Keratinocyte (primary cell): ENCODE results near the gene TMEM271. TPM values are rescaled to one million over a fixed set of nuclear protein-coding genes. Genes with fewer than 3 reads are reported as not detected.

Source experiments
- DNase-seq: peaks from one replicate; pipeline ENCODE4 v3.0.0-alpha.2; 2011; ENCODE audit warnings: low read depth, missing footprints, low spot score
- FAIRE-seq: peaks from 2 replicates; lab custom pipeline; 2011; peaks lifted over from hg19 to GRCh38; lab: Jason Lieb, UNC
- H2AFZ ChIP-seq: 2 replicates; pipeline ENCODE4 v1.6.0; 2012; ENCODE audit warnings: low read length, control low read depth, inconsistent platforms; ENCODE audit not compliant: control insufficient read depth
- H3K27ac ChIP-seq: 2 replicates; pipeline ENCODE4 v1.5.1; 2011; ENCODE audit warnings: low read length; ENCODE audit not compliant: control insufficient read depth, insufficient read depth
- H3K27me3 ChIP-seq: 3 replicates; pipeline ENCODE4 v1.6.0; 2011; ENCODE audit warnings: low read length; ENCODE audit not compliant: control insufficient read depth, insufficient read depth; ENCODE audit errors: extremely low read depth
- H3K36me3 ChIP-seq, 2 experiments: 2 replicates in 1 of 2; 3 replicates in 1 of 2; pipeline ENCODE4 v1.5.1; 2011; ENCODE audit warnings: low read length in 2 of 2, mild to moderate bottlenecking in 1 of 2; ENCODE audit not compliant: control insufficient read depth in 2 of 2, insufficient read depth in 2 of 2; ENCODE audit errors: extremely low read depth in 1 of 2
- H3K4me1 ChIP-seq: 3 replicates; pipeline ENCODE4 v1.5.1; 2011; ENCODE audit warnings: low read length; ENCODE audit not compliant: control insufficient read depth, insufficient read depth; ENCODE audit errors: extremely low read depth
- H3K4me2 ChIP-seq: 3 replicates; pipeline ENCODE4 v1.6.0; 2011; ENCODE audit warnings: low read depth, low read length; ENCODE audit not compliant: control insufficient read depth, insufficient read depth; ENCODE audit errors: extremely low read depth
- H3K4me3 ChIP-seq, 3 experiments: fragments of 200-600 bp in 1 of 3; sonication (generic) in 1 of 3; 2 replicates in 2 of 3; 3 replicates in 1 of 3; pipeline ENCODE4 v1.5.1; 2011 to 2016; ENCODE audit warnings: low read length in 3 of 3, mild to moderate bottlenecking in 3 of 3, control low read depth in 2 of 3, inconsistent platforms in 1 of 3, low read depth in 1 of 3, mixed read lengths in 1 of 3, mixed run types in 1 of 3, moderate library complexity in 1 of 3; ENCODE audit not compliant: control insufficient read depth in 2 of 3, insufficient read depth in 2 of 3; ENCODE audit errors: extremely low read depth in 1 of 3
- H3K79me2 ChIP-seq: 2 replicates; pipeline ENCODE4 v1.6.0; 2012; ENCODE audit warnings: low read length; ENCODE audit not compliant: control insufficient read depth, insufficient read depth
- H3K9ac ChIP-seq: 3 replicates; pipeline ENCODE4 v1.6.0; 2011; ENCODE audit warnings: low read length; ENCODE audit not compliant: control insufficient read depth, insufficient read depth; ENCODE audit errors: extremely low read depth
- H3K9me1 ChIP-seq: 3 replicates; pipeline ENCODE4 v1.6.0; 2011; ENCODE audit warnings: low read length; ENCODE audit not compliant: control insufficient read depth, insufficient read depth; ENCODE audit errors: extremely low read depth
- H3K9me3 ChIP-seq: 2 replicates; pipeline ENCODE4 v1.5.1; 2012; ENCODE audit warnings: low read depth, low read length; ENCODE audit not compliant: control insufficient read depth
- H4K20me1 ChIP-seq: 3 replicates; pipeline ENCODE4 v1.6.0; 2011; ENCODE audit warnings: low read length; ENCODE audit not compliant: control insufficient read depth, insufficient read depth; ENCODE audit errors: extremely low read depth
- CTCF ChIP-seq, 3 experiments: IDR thresholded peaks in 1 of 3; conservative IDR thresholded peaks in 1 of 3; optimal IDR thresholded peaks in 1 of 3; 2 replicates in 2 of 3; 3 replicates in 1 of 3; pipeline versions ENCODE3 to v1.5.1; 2011; ENCODE audit warnings: low read length in 3 of 3, mild to moderate bottlenecking in 3 of 3, moderate library complexity in 2 of 3, control low read depth in 1 of 3, inconsistent platforms in 1 of 3; ENCODE audit not compliant: insufficient read depth in 2 of 3; ENCODE audit errors: extremely low read depth in 1 of 3
- EZH2 ChIP-seq: IDR thresholded peaks from one replicate; pipeline ENCODE4 v1.6.1; 2012; ENCODE audit warnings: inconsistent platforms, mild to moderate bottlenecking, low read length, moderate library complexity
- dilution Hi-C: fragments of 300-500 bp; cut with MboI; formaldehyde crosslinking; loops from one replicate; pipeline ENCODE4 v1.7.0; 2020; ENCODE audit warnings: low sequenced_read_pairs; ENCODE audit not compliant: extremely low pct_ligation_motif_present
- polyA plus RNA-seq, 5 experiments: library from polyadenylated mRNA; depleted of rRNA in 3 of 5; stranded (reverse) in 3 of 5; stranded (forward) in 1 of 5; unstranded in 1 of 5; fragments of >200 nt; gene quantifications; 1 replicate in 1 of 5; 2 replicates in 3 of 5; 3 replicates in 1 of 5; pipeline versions ENCODE4 v1.2.1 to v1.2.3, GENCODE V29; 2011 to 2012; ENCODE audit warnings: missing spikeins in 2 of 5, low read depth in 1 of 5, low replicate concordance in 1 of 5

The TMEM271 gene
- polyA plus RNA-seq, 1 donor (not counting 4 experiments of a cell fraction or from before 2014, with no cell fraction given) = not detected

GRCh38 chr4:545612-546011, 30.5 kb downstream of the TMEM271 start:
- no peak overlapping the region for H3K4me2 ChIP-seq
- H3K4me3 ChIP-seq = no peak overlapping the region
- peaks cover 30% of the 10 kb centered on the region for H3K27me3 ChIP-seq
- no peaks in the 10 kb centered on the region for H3K9me3 ChIP-seq
- no peaks in the 10 kb centered on the region for H3K4me1 ChIP-seq
- no peak overlapping the region for H3K27ac ChIP-seq
- H2AFZ ChIP-seq = no peak overlapping the region
- no peak for FAIRE-seq
- no peaks in the 10 kb centered on the region for H4K20me1 ChIP-seq
- dilution Hi-C loops = no loop called here
- H3K9ac ChIP-seq = no peak overlapping the region
- H3K79me2 ChIP-seq = no peaks in the 10 kb centered on the region
- no peaks in the 10 kb centered on the region for H3K9me1 ChIP-seq
- no peak for TF ChIP-seq EZH2
- DNase-seq = no peak
- H3K36me3 ChIP-seq = no peaks in the 10 kb centered on the region

- H3K27me3 ChIP-seq = peaks cover 30% of the 10 kb centered on the region
- no peaks in the 10 kb centered on the region for H3K9me1 ChIP-seq
- H3K36me3 ChIP-seq = no peaks in the 10 kb centered on the region
- TF ChIP-seq EZH2 (no peak), CTCF (optimal IDR thresholded peaks at IDR 0.05 in 1 of 3, IDR thresholded peaks at IDR 0.05 in 1 of 3, conservative IDR thresholded peaks at IDR 0.05 in 1 of 3; ENCODE audit: extremely low read depth in 1 of 3, insufficient read depth in 2 of 3, low read length in 3 of 3) (no peak)
- dilution Hi-C loops = no loop called here
- no peaks in the 10 kb centered on the region for H3K9me3 ChIP-seq
- DNase-seq (no peak), FAIRE-seq (no peak)
- no peaks in the 10 kb centered on the region for H3K79me2 ChIP-seq
- no peak overlapping the region for H3K9ac ChIP-seq
- no peak overlapping the region for H3K27ac ChIP-seq
- H2AFZ ChIP-seq = no peak overlapping the region
- H4K20me1 ChIP-seq = no peaks in the 10 kb centered on the region
- H3K4me2 ChIP-seq = no peak overlapping the region
- H3K4me3 ChIP-seq = no peak overlapping the region
- no peaks in the 10 kb centered on the region for H3K4me1 ChIP-seq
Observed at GRCh38 chr4:544386-545105, 31.5 kb downstream of the TMEM271 start.

GRCh38 chr4:541271-541670, 34.8 kb downstream of the TMEM271 start:
- Histone ChIP-seq H3K9me1 (no peaks in the 10 kb centered on the region), H3K27ac (no peak overlapping the region), H3K9ac (no peak overlapping the region), H3K9me3 (no peaks in the 10 kb centered on the region), H3K4me1 (no peaks in the 10 kb centered on the region), H3K36me3 (peaks cover 1 to 13% of the 10 kb centered on the region in 2 experiments), H3K27me3 (peaks cover 18% of the 10 kb centered on the region), H3K4me2 (no peak overlapping the region), H3K79me2 (no peaks in the 10 kb centered on the region), H3K4me3 (no peak overlapping the region), H2AFZ (no peak overlapping the region), H4K20me1 (no peaks in the 10 kb centered on the region)
- DNase-seq (no peak), FAIRE-seq (no peak)
- TF ChIP-seq CTCF (optimal IDR thresholded peaks at IDR 0.05 in 1 of 3, IDR thresholded peaks at IDR 0.05 in 1 of 3, conservative IDR thresholded peaks at IDR 0.05 in 1 of 3; ENCODE audit: extremely low read depth in 1 of 3, insufficient read depth in 2 of 3, low read length in 3 of 3) (no peak), EZH2 (no peak)
- dilution Hi-C loops = no loop called here
